HEK293T (cell line): Measurements from ENCODE around the gene RAPH1.

Experiments
- CTCF ChIA-PET: fragments of 350-600 bp; formaldehyde crosslinking; extraction: SDS; loops from one replicate; lab custom pipeline; 2021; ENCODE audit warnings: antibody characterized with exemption, inconsistent platforms; lab: Yijun Ruan, JAX
- POLR2A ChIA-PET: fragments of 350-600 bp; formaldehyde crosslinking; extraction: SDS; loops from one replicate; lab custom pipeline; 2020; ENCODE audit warnings: antibody characterized with exemption, inconsistent platforms; lab: Yijun Ruan, JAX
- DNase-seq: peaks from one replicate; pipeline ENCODE4 v3.0.0; 2012; ENCODE audit warnings: mixed read lengths; ENCODE audit errors: extremely low spot score
- ARNT ChIP-seq: fragments of 450-650 bp; IDR thresholded peaks from 2 replicates; pipeline ENCODE4 v1.6.1; 2017; ENCODE audit warnings: mild to moderate bottlenecking
- BHLHE40 ChIP-seq: fragments of 450-650 bp; IDR thresholded peaks from 2 replicates; pipeline ENCODE4 v1.6.1; 2016; ENCODE audit warnings: mild to moderate bottlenecking, moderate library complexity, borderline replicate concordance
- CTBP1 ChIP-seq: fragments of 450-650 bp; IDR thresholded peaks from 2 replicates; pipeline ENCODE4 v1.6.1; 2016; ENCODE audit warnings: borderline replicate concordance
- ELF4 ChIP-seq: fragments of 450-650 bp; IDR thresholded peaks from 2 replicates; pipeline ENCODE4 v1.6.1; 2017; ENCODE audit warnings: antibody characterized with exemption
- FOXA1 ChIP-seq: fragments of 450-650 bp; IDR thresholded peaks from 2 replicates; pipeline ENCODE4 v1.6.1; 2016; ENCODE audit warnings: mild to moderate bottlenecking
- FOXK2 ChIP-seq: fragments of 450-650 bp; IDR thresholded peaks from 2 replicates; pipeline ENCODE4 v1.6.1; 2016; ENCODE audit warnings: mild to moderate bottlenecking
- FOXM1 ChIP-seq: fragments of 450-650 bp; IDR thresholded peaks from 2 replicates; pipeline ENCODE4 v1.6.1; 2017; ENCODE audit warnings: mild to moderate bottlenecking, borderline replicate concordance
- HDGF ChIP-seq: fragments of 450-650 bp; IDR thresholded peaks from 2 replicates; pipeline ENCODE4 v1.6.1; 2017; ENCODE audit warnings: antibody characterized with exemption, borderline replicate concordance
- L3MBTL2 ChIP-seq: fragments of 450-650 bp; conservative IDR thresholded peaks from 2 replicates; pipeline ENCODE4 v1.6.1; 2016; ENCODE audit warnings: mild to moderate bottlenecking
- LEF1 ChIP-seq: fragments of 450-650 bp; IDR thresholded peaks from 2 replicates; pipeline ENCODE4 v1.6.1; 2017; ENCODE audit warnings: mild to moderate bottlenecking, borderline replicate concordance
- NFRKB ChIP-seq: fragments of 450-650 bp; IDR thresholded peaks from 2 replicates; pipeline ENCODE4 v1.6.1; 2016; ENCODE audit warnings: mild to moderate bottlenecking, moderate library complexity
- SP1 ChIP-seq: fragments of 450-650 bp; IDR thresholded peaks from 2 replicates; pipeline ENCODE4 v1.6.1; 2017
- SUZ12 ChIP-seq: fragments of 450-650 bp; IDR thresholded peaks from 2 replicates; pipeline ENCODE4 v1.6.1; 2016; ENCODE audit warnings: mild to moderate bottlenecking
- TARDBP ChIP-seq: fragments of 450-650 bp; IDR thresholded peaks from 2 replicates; pipeline ENCODE4 v1.6.1; 2016
- ZNF384 ChIP-seq: fragments of 450-650 bp; IDR thresholded peaks from 2 replicates; pipeline ENCODE4 v1.6.1; 2016
- TF ChIP-seq, protein P1 (sequence below): fragments of 450-650 bp; IDR thresholded peaks from 2 replicates; pipeline ENCODE4 v1.6.1; 2016

Gene RAPH1

DNA sequence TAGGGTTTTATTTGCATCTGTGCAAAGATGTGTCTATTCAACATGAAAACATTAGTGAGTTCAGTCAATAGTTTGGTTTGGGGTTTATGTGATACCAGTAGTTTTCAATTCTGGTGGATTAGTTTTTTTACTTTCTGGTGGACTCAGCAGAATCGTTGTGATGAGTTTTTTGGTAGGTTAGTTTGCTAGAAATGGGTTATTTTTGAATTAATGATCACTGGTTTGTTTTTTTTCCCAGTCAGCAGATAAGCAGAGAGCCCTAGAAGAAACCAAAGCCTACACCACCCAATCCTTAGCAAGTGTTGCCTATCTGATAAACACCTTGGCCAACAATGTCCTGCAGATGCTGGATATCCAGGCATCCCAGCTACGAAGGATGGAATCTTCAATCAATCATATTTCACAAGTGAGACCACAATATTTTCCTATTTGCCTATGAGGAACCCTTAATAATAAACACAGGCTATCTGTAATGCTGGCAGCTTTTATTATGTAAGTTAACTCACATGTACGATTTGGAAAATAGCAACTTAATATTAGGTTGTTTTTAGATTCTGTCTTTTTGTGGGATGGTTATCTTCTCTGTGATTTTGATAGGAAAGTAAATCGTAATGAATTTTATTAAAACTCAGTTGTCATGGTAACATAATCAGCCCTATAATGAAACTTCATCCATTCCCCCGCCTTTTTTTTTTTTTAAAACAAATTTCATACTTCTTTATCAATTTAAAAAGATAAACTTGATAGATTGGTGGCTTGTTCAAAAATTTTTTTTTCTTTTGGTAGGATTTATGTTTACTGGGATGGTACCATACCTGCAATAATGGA, 168.2 kb downstream of the RAPH1 start:
- ChIA-PET CTCF (no interaction called here), POLR2A (no interaction called here)
- TF ChIP-seq CTBP1 (no peak), SUZ12 (no peak), LEF1 (no peak), TARDBP (no peak), NFRKB (no peak), FOXA1 (no peak), FOXM1 (no peak), BHLHE40 (no peak), L3MBTL2 (no peak), HDGF (no peak), ELF4 (no peak), ARNT (no peak), SP1 (no peak), FOXK2 (no peak), ZNF384 (no peak)
- TF ChIP-seq, protein P1, sequence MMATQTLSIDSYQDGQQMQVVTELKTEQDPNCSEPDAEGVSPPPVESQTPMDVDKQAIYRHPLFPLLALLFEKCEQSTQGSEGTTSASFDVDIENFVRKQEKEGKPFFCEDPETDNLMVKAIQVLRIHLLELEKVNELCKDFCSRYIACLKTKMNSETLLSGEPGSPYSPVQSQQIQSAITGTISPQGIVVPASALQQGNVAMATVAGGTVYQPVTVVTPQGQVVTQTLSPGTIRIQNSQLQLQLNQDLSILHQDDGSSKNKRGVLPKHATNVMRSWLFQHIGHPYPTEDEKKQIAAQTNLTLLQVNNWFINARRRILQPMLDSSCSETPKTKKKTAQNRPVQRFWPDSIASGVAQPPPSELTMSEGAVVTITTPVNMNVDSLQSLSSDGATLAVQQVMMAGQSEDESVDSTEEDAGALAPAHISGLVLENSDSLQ = no peak
- no peak for DNase-seq

DNA sequence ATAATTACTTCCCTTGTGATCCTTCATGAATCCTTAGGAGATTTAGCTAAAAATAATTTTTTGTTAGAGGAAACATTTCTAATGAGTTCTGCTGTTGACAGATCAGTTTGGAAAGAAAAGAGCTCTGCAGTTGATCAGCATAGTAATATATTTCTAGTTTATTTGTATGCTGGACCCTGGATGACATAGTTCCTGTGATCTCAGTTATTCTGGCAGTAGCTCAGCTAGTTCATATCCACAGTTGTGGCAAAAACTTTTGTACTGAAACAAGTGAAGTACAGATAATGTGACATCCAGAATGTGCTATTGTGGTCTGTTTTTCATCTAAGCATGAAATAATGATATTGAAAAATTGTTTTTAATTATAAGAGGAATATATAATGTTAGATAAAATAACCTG, 173.2 kb downstream of the RAPH1 start:
- ChIA-PET POLR2A (no interaction called here), CTCF (interaction anchor here (0.7 kb wide), 1 partner anchor 19 kb away, joined by 4 read pairs; no protein-coding TSS in a partner anchor)
- no peak for DNase-seq
- TF ChIP-seq ARNT = no peak
- no peak for TF ChIP-seq FOXK2

DNA sequence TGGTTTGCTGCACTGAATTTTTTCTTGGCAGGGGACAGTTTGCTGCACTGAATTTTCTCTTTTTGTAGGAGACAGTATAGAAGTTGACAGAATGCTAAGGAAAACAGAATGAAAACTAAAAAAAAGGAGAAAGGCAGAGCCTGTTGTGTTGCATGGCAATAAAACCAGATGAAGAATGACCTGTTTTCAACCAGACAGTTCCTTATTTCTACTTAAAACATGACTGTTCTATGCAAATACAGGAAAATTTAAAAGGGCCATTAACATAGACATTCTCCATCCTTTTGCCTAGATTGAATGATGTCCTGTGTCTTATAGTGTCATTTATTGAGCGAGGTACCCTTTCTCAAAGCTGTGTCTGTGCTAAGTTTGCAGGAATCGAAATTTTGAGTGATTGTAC, 173.6 kb downstream of the RAPH1 start:
- DNase-seq = no peak
- TF ChIP-seq BHLHE40 (no peak), ELF4 (no peak), ZNF384 (no peak), CTBP1 (no peak), FOXA1 (no peak), HDGF (no peak), TARDBP (no peak), LEF1 (no peak), SUZ12 (no peak), L3MBTL2 (no peak), SP1 (no peak), NFRKB (no peak), FOXK2 (no peak), ARNT (no peak), FOXM1 (no peak)
- TF ChIP-seq, protein P1 = no peak
- POLR2A ChIA-PET = interaction anchor here (0.9 kb wide), 1 partner anchor 33 kb away, joined by 4 read pairs; the partner anchor contains the start of gene ABI2
- CTCF ChIA-PET = interaction anchor here (0.7 kb wide), 1 partner anchor 20 kb away, joined by 4 read pairs; no protein-coding TSS in a partner anchor

DNA sequence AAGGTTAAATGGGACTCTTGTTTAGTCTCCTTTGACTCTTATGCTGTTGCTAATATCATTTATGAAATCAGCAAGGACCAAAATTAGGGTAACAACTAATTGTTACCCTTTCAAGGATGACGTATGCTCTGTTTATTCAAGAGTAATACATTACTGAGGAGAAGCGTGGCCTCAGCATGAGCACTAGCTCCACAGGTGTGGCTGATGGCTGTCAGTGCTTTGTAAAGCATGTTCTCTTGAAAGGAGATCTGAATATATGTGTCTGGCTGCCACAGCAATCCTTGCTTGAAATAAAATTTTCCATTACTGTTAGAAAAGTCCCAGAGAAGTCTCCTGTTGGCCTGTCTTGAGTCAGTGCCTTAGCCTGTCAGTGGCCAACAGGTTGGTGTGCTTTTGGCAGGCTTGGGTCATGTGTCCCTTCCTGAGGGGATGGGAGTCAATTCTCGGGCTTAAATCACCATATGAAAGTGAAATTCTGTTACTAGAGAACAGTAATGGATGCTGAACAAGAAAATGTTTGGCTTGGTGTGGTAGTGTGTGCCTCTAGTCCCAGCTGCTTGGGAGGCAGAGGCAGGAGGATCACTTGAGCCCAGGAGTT, 174.2 kb downstream of the RAPH1 start:
- TF ChIP-seq, protein P1 = 0 out of 2 replicates have a peak, but pooled peaks have one; percentile 23
- no peak for TF ChIP-seq FOXM1
- ChIA-PET CTCF (no interaction called here), POLR2A (interaction anchor here (0.9 kb wide), 1 partner anchor 33 kb away, joined by 4 read pairs; the partner anchor contains the start of gene ABI2)
- DNase-seq = no peak

DNA sequence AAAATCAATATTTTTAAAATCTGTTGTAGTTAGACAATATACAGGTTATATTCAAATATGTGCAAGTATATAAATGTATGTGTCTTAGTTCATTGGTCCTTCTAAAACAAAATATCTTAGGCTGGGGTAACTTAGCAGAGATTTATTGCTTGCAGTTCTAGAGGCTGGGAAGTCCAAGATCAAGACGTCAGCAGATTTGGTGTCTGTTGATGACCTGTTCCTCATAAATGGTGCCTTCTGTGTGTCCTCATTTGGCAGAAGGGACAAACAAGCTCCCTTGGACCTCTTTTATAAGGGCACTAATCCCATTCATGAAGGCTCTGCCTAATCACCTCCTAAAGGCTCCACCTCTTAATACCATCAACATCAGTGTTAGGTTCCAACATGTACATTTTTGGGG, 175.7 kb downstream of the RAPH1 start:
- TF ChIP-seq ELF4 (no peak), ZNF384 (no peak), FOXK2 (no peak)
- DNase-seq = no peak
- ChIA-PET POLR2A (no interaction called here), CTCF (no interaction called here)

DNA sequence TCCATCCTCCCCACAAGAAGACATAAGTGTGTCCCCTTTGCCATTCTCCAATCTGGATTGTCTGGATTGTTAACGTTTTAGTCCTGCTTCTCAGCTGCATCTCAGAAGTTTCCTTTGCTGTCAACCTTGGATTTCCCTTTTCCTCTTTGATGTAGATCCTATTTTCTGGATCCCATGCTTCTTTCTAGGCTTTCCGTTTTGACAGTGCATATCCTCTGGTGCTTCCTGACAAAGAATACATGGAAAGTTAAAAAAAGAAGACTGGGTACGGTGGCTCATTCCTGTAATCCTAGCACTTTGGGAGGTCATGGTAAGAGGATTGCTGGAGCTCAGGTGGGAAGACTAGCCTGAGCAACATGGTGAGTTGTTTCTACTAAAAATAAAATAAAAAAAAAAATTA, 180.1 kb downstream of the RAPH1 start:
- no peak for TF ChIP-seq FOXK2
- TF ChIP-seq FOXM1 = no peak
- no peak for TF ChIP-seq ARNT
- TF ChIP-seq L3MBTL2 = no peak
- TF ChIP-seq CTBP1 = no peak
- TF ChIP-seq LEF1 = no peak
- no peak for TF ChIP-seq FOXA1
- TF ChIP-seq SUZ12 = no peak
- TF ChIP-seq ZNF384 = no peak
- no peak for TF ChIP-seq BHLHE40
- TF ChIP-seq ELF4 = no peak
- no peak for TF ChIP-seq TARDBP
- TF ChIP-seq, protein P1 = no peak
- TF ChIP-seq SP1 = no peak
- TF ChIP-seq NFRKB = no peak
- ChIA-PET CTCF (no interaction called here), POLR2A (no interaction called here)

More for the DNA sequence above, 180.1 kb downstream of the RAPH1 start:
- DNase-seq = no peak
